ENCODE results near the gene TSKU.
"Not testable (repeated sequence)": the region's sequence is repeated elsewhere in the genome, so short reads cannot be mapped to it uniquely, and the experiment has no call there.

The TSKU gene

DNA sequence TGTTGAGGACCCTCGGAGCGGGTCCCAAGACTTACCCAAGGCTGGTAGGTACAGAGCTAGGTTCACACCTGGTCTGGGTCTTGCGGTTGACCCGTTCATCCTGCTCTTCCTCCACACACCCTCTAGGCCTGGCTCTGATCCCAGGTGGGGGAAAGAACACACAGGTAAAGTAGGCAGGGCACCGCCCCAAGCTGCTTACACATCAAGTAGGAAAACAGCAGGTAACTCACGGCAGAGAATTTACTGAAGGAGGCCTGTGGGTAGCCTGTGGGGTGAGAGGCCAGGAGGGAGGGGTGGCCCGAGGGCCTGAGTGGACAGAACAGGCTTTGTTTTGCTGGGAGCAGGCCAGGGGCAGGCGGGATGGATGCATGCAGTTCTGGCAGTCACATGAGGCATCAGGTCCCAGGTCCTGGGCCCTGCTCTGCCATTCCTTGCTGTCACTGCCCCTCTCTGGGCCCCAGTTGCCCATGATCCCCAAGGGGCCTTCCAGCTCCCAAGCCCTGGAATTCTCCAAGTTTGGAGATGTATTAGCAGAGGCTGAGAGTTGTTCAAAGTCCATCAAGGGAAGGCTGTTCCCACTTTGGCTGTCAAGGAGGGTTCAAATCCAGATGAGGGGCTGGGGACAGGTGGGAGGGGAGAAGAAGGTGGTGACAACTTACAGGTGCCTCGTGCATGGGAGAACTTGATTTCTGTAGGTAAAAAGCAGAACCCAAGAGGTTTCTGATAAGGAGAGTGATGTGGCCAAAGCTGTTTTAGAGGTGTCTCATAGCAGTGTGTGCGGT lies 5.7 kb downstream of the TSKU start:
- Histone ChIP-seq H3K27me3 (replicated peaks; ENCODE audit: insufficient read depth, low read length) (no peaks in the 10 kb centered on the region), H2AFZ (ENCODE audit: low read length) (no peak overlapping the region), H3K79me2 (ENCODE audit: low read length) (no peaks in the 10 kb centered on the region), H3K36me3 (replicated peaks; ENCODE audit: insufficient read depth, low read length) (no peaks in the 10 kb centered on the region), H3K4me2 (ENCODE audit: low read depth, low read length) (no peak overlapping the region), H3K4me3 (ENCODE audit: low read length) (no peak overlapping the region), H3K9me3 (replicated peaks; ENCODE audit: insufficient read depth, low read length) (no peaks in the 10 kb centered on the region), H4K20me1 (ENCODE audit: insufficient read depth, low read length) (no peaks in the 10 kb centered on the region), H3F3A (ENCODE audit: insufficient read depth, low read length) (no peaks in the 10 kb centered on the region), H3K4me1 (ENCODE audit: low read length) (no peaks in the 10 kb centered on the region), H3K9me2 (replicated peaks; ENCODE audit: insufficient read depth, low read length) (no peaks in the 10 kb centered on the region), H3K9ac (ENCODE audit: low read length) (no peak overlapping the region), H3K27ac (ENCODE audit: low read length) (no peak overlapping the region)
- TF ChIP-seq EZH2 (optimal IDR thresholded peaks at IDR 0.05; ENCODE audit: low read depth, low read length) (no peak), EZH2phosphoT487 (IDR thresholded peaks at IDR 0.05; ENCODE audit: low read length) (no peak)
- TF ChIP-seq, protein P1, sequence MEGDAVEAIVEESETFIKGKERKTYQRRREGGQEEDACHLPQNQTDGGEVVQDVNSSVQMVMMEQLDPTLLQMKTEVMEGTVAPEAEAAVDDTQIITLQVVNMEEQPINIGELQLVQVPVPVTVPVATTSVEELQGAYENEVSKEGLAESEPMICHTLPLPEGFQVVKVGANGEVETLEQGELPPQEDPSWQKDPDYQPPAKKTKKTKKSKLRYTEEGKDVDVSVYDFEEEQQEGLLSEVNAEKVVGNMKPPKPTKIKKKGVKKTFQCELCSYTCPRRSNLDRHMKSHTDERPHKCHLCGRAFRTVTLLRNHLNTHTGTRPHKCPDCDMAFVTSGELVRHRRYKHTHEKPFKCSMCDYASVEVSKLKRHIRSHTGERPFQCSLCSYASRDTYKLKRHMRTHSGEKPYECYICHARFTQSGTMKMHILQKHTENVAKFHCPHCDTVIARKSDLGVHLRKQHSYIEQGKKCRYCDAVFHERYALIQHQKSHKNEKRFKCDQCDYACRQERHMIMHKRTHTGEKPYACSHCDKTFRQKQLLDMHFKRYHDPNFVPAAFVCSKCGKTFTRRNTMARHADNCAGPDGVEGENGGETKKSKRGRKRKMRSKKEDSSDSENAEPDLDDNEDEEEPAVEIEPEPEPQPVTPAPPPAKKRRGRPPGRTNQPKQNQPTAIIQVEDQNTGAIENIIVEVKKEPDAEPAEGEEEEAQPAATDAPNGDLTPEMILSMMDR (IDR thresholded peaks at IDR 0.05; ENCODE audit: low read length) = no peak
- DNase-seq = no peak

- TF ChIP-seq, protein P1 (IDR thresholded peaks at IDR 0.05; ENCODE audit: low read length) = no peak
- TF ChIP-seq EZH2phosphoT487 (IDR thresholded peaks at IDR 0.05; ENCODE audit: low read length) (no peak), EZH2 (optimal IDR thresholded peaks at IDR 0.05; ENCODE audit: low read depth, low read length) (no peak)
- H3K4me3 ChIP-seq (ENCODE audit: low read length) = no peak overlapping the region
- no peak overlapping the region for H3K27ac ChIP-seq (ENCODE audit: low read length)
- no peak for DNase-seq
- no peaks in the 10 kb centered on the region for H3K9me3 ChIP-seq (replicated peaks; ENCODE audit: insufficient read depth, low read length)
- H3K79me2 ChIP-seq (ENCODE audit: low read length) = no peaks in the 10 kb centered on the region
- H2AFZ ChIP-seq (ENCODE audit: low read length) = no peak overlapping the region
- H3F3A ChIP-seq (ENCODE audit: insufficient read depth, low read length) = no peaks in the 10 kb centered on the region
- H3K4me1 ChIP-seq (ENCODE audit: low read length) = no peaks in the 10 kb centered on the region
- no peaks in the 10 kb centered on the region for H3K36me3 ChIP-seq (replicated peaks; ENCODE audit: insufficient read depth, low read length)
- no peak overlapping the region for H3K4me2 ChIP-seq (ENCODE audit: low read depth, low read length)
- H3K9ac ChIP-seq (ENCODE audit: low read length) = no peak overlapping the region
- H4K20me1 ChIP-seq (ENCODE audit: insufficient read depth, low read length) = no peaks in the 10 kb centered on the region
- H3K27me3 ChIP-seq (replicated peaks; ENCODE audit: insufficient read depth, low read length) = no peaks in the 10 kb centered on the region
- no peaks in the 10 kb centered on the region for H3K9me2 ChIP-seq (replicated peaks; ENCODE audit: insufficient read depth, low read length)
Measured at GRCh38 chr11:76789443-76789719, 6.2 kb downstream of the TSKU start.

GRCh38 chr11:76790251-76790650 lies 7.1 kb downstream of the TSKU start:
- Histone ChIP-seq H3K36me3 (replicated peaks; ENCODE audit: insufficient read depth, low read length) (no peaks in the 10 kb centered on the region), H3K9me3 (replicated peaks; ENCODE audit: insufficient read depth, low read length) (no peaks in the 10 kb centered on the region), H3K4me1 (ENCODE audit: low read length) (no peaks in the 10 kb centered on the region), H3K4me3 (ENCODE audit: low read length) (no peak overlapping the region), H3K27ac (ENCODE audit: low read length) (no peak overlapping the region), H4K20me1 (ENCODE audit: insufficient read depth, low read length) (no peaks in the 10 kb centered on the region), H2AFZ (ENCODE audit: low read length) (no peak overlapping the region), H3K9ac (ENCODE audit: low read length) (no peak overlapping the region), H3K4me2 (ENCODE audit: low read depth, low read length) (no peak overlapping the region), H3K9me2 (replicated peaks; ENCODE audit: insufficient read depth, low read length) (no peaks in the 10 kb centered on the region), H3K27me3 (replicated peaks; ENCODE audit: insufficient read depth, low read length) (no peaks in the 10 kb centered on the region), H3K79me2 (ENCODE audit: low read length) (no peaks in the 10 kb centered on the region), H3F3A (ENCODE audit: insufficient read depth, low read length) (no peaks in the 10 kb centered on the region)
- TF ChIP-seq, protein P1 (IDR thresholded peaks at IDR 0.05; ENCODE audit: low read length) = no peak
- TF ChIP-seq EZH2 (optimal IDR thresholded peaks at IDR 0.05; ENCODE audit: low read depth, low read length) (no peak), EZH2phosphoT487 (IDR thresholded peaks at IDR 0.05; ENCODE audit: low read length) (no peak)
- DNase-seq = no peak

DNA sequence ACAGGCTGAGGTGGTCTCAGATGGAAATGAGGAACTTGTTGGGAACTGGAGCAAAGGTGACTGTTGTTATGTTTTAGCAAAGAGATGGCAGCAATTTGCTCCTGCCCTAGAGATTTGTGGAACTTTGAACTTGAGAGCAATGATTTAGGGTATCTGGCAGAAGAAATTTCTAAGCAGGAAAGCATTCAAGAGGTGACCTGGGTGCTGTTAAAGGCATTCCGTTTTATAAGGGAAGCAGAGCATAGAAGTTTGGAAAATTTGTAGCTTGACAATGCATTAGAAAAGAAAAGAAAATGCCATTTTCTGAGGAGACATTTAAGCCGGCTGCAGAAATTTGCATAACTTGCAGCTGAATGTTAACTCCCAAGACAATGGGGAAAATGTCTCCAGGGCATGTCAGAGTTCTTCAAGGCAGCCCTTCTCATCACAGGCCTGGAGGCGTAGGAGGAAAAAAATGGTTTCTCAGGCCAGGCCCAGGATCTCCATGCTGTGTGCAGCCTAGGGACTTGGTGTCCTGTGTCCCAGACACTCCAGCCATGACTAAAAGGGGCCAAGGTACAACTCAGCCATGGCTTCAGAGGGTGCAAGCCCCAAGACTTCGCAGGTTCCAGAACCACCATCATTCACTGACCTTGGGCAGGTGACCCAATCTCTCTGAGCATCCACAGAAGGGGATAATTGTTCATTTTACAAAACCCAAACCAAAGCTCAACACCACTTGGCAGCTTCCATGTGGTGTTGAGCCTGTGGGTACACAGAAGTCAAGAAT lies 8.0 kb downstream of the TSKU start:
- not testable (repeated sequence) for H3K79me2 ChIP-seq (ENCODE audit: low read length)

More for the DNA sequence above, 8.0 kb downstream of the TSKU start:
- not testable (repeated sequence) for DNase-seq; H3K9me3 ChIP-seq (replicated peaks; ENCODE audit: insufficient read depth, low read length); H2AFZ ChIP-seq (ENCODE audit: low read length); H3K27me3 ChIP-seq (replicated peaks; ENCODE audit: insufficient read depth, low read length); H3K9ac ChIP-seq (ENCODE audit: low read length); H3K4me3 ChIP-seq (ENCODE audit: low read length); H3F3A ChIP-seq (ENCODE audit: insufficient read depth, low read length); H3K4me1 ChIP-seq (ENCODE audit: low read length); H3K4me2 ChIP-seq (ENCODE audit: low read depth, low read length); H3K36me3 ChIP-seq (replicated peaks; ENCODE audit: insufficient read depth, low read length); H3K27ac ChIP-seq (ENCODE audit: low read length); H4K20me1 ChIP-seq (ENCODE audit: insufficient read depth, low read length); H3K9me2 ChIP-seq (replicated peaks; ENCODE audit: insufficient read depth, low read length)

All from MM.1S (cell line).